WTC11 (cell line): ENCODE results near the gene KRT6A.

Source experiments
- CREB1 ChIP-seq: sonication (generic); formaldehyde crosslinking; IDR thresholded peaks from 2 replicates; pipeline ENCODE4 v1.8.0; 2023; ENCODE audit warnings: mild to moderate bottlenecking, missing genetic modification reagents
- CREM ChIP-seq: sonication (generic); formaldehyde crosslinking; IDR thresholded peaks from 2 replicates; pipeline ENCODE4 v1.8.1; 2022; ENCODE audit warnings: mild to moderate bottlenecking, missing genetic modification reagents, moderate library complexity
- ELF4 ChIP-seq: sonication (generic); formaldehyde crosslinking; IDR thresholded peaks from 2 replicates; pipeline ENCODE4 v1.8.1; 2022; ENCODE audit warnings: low read depth, mild to moderate bottlenecking, moderate library complexity, missing genetic modification reagents
- ESRRA ChIP-seq: sonication (generic); formaldehyde crosslinking; IDR thresholded peaks from 2 replicates; pipeline ENCODE4 v1.8.1; 2022; ENCODE audit warnings: mild to moderate bottlenecking, missing genetic modification reagents, borderline replicate concordance
- FOXJ3 ChIP-seq: sonication (generic); formaldehyde crosslinking; IDR thresholded peaks from 2 replicates; pipeline ENCODE4 v1.9.0; 2021; ENCODE audit warnings: missing genetic modification reagents, mild to moderate bottlenecking, borderline replicate concordance
- MYBL2 ChIP-seq: sonication (generic); formaldehyde crosslinking; IDR thresholded peaks from 2 replicates; pipeline ENCODE4 v1.8.1; 2023; ENCODE audit warnings: mild to moderate bottlenecking, moderate library complexity, missing genetic modification reagents
- SMAD3 ChIP-seq: sonication (generic); formaldehyde crosslinking; IDR thresholded peaks from 2 replicates; pipeline ENCODE4 v1.8.0; 2022; ENCODE audit warnings: missing genetic modification reagents, mild to moderate bottlenecking, borderline replicate concordance
- TEAD4 ChIP-seq: sonication (generic); formaldehyde crosslinking; IDR thresholded peaks from 2 replicates; pipeline ENCODE4 v1.8.0; 2022; ENCODE audit warnings: mild to moderate bottlenecking, missing genetic modification reagents
- TF ChIP-seq, protein P1 (sequence below): fragments of 200-600 bp; IDR thresholded peaks from 2 replicates; pipeline ENCODE4 v1.8.0; 2022; ENCODE audit warnings: antibody characterized with exemption
- TF ChIP-seq, protein P2 (sequence below): sonication (generic); formaldehyde crosslinking; IDR thresholded peaks from 2 replicates; pipeline ENCODE4 v1.8.1; 2022; ENCODE audit warnings: low read depth, missing genetic modification reagents, borderline replicate concordance

DNA sequence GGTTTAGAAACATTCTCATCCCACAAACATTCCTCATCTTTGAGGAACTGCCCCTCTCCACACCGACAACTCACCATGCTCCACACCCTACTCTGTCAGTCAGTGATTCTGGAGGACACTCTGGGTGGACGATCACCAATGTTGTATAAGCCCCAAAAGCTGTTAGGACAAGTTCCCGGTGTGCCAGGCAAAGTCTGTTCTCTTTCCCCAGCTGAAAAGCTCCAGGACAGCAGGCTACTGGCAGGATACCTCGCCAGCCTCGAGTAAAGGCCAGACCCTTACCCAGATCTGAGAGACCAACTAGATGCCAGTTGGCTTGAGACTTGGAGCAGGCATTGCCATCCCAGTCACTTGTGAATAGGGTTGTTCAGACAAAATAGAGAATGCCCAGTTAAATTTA, 15.2 kb upstream of the KRT6A start:
- no peak for TF ChIP-seq FOXJ3 (CRISPR knock-in tag)
- TF ChIP-seq, protein P1, sequence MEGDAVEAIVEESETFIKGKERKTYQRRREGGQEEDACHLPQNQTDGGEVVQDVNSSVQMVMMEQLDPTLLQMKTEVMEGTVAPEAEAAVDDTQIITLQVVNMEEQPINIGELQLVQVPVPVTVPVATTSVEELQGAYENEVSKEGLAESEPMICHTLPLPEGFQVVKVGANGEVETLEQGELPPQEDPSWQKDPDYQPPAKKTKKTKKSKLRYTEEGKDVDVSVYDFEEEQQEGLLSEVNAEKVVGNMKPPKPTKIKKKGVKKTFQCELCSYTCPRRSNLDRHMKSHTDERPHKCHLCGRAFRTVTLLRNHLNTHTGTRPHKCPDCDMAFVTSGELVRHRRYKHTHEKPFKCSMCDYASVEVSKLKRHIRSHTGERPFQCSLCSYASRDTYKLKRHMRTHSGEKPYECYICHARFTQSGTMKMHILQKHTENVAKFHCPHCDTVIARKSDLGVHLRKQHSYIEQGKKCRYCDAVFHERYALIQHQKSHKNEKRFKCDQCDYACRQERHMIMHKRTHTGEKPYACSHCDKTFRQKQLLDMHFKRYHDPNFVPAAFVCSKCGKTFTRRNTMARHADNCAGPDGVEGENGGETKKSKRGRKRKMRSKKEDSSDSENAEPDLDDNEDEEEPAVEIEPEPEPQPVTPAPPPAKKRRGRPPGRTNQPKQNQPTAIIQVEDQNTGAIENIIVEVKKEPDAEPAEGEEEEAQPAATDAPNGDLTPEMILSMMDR: no peak
- no peak for TF ChIP-seq SMAD3 (CRISPR knock-in tag)
- no peak for TF ChIP-seq ESRRA (CRISPR knock-in tag)
- no peak for TF ChIP-seq ELF4 (CRISPR knock-in tag)
- TF ChIP-seq TEAD4 (CRISPR knock-in tag): no peak
- no peak for TF ChIP-seq CREB1 (CRISPR knock-in tag)
- TF ChIP-seq CREM (CRISPR knock-in tag): no peak
- TF ChIP-seq MYBL2 (CRISPR knock-in tag): no peak
- TF ChIP-seq, protein P2, sequence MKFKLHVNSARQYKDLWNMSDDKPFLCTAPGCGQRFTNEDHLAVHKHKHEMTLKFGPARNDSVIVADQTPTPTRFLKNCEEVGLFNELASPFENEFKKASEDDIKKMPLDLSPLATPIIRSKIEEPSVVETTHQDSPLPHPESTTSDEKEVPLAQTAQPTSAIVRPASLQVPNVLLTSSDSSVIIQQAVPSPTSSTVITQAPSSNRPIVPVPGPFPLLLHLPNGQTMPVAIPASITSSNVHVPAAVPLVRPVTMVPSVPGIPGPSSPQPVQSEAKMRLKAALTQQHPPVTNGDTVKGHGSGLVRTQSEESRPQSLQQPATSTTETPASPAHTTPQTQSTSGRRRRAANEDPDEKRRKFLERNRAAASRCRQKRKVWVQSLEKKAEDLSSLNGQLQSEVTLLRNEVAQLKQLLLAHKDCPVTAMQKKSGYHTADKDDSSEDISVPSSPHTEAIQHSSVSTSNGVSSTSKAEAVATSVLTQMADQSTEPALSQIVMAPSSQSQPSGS: no peak
